HepG2 (cell line): ENCODE measurements around the gene TSSK3. TPM values are rescaled to one million over a fixed set of nuclear protein-coding genes. Genes with fewer than 3 reads are reported as not detected.

ENCODE experiments used
- ATAC-seq: fragments of 200-7000 bp; cut with Tn5 transposase; 3 replicates; pipeline ENCODE4 v1.9.1; 2020; ENCODE audit warnings: mild to moderate bottlenecking, moderate library complexity
- BruUV-seq: library from RNA; stranded (reverse); fragments of 400-500 nt; replicated peaks from 2 replicates; lab custom pipeline; 2021; lab: Mats Ljungman, UMichigan
- CTCF ChIA-PET: fragments of 300-600 bp; formaldehyde crosslinking; extraction: SDS; loops from one replicate; lab custom pipeline; 2021; ENCODE audit warnings: low total read pairs, inconsistent platforms, low intra/inter-chr PET ratio; lab: Yijun Ruan, JAX
- POLR2A ChIA-PET: fragments of 350-600 bp; sonication (Branson Sonifier 250); formaldehyde crosslinking; loops from one replicate; lab custom pipeline; 2020; ENCODE audit warnings: antibody characterized with exemption, inconsistent platforms; lab: Yijun Ruan, JAX
- DNase-seq: peaks from one replicate; pipeline ENCODE4 v3.0.0-alpha.2; 2015; ENCODE audit warnings: low spot score
- FAIRE-seq: peaks from 3 replicates; lab custom pipeline; 2011; peaks lifted over from hg19 to GRCh38; lab: Jason Lieb, UNC
- H2AFZ ChIP-seq: one replicate; pipeline ENCODE4 v1.6.1; 2011; ENCODE audit warnings: low read length, inconsistent platforms
- H3K27ac ChIP-seq: fragments of 300-600 bp; 3 replicates; pipeline ENCODE4 v1.8.0; 2011; ENCODE audit warnings: mixed run types, mild to moderate bottlenecking, mixed read lengths, low read length, inconsistent platforms; ENCODE audit not compliant: insufficient read depth; ENCODE audit errors: extremely low read length
- H3K27me3 ChIP-seq, 2 experiments: fragments of 200-600 bp in 1 of 2; 2 replicates in 1 of 2; 3 replicates in 1 of 2; pipeline versions ENCODE4 v1.6.0 to v1.8.0; 2011; ENCODE audit warnings: low read length in 2 of 2, mild to moderate bottlenecking in 2 of 2, moderate library complexity in 2 of 2, inconsistent platforms in 1 of 2; ENCODE audit not compliant: insufficient read depth in 2 of 2, control insufficient read depth in 1 of 2
- H3K36me3 ChIP-seq, 2 experiments: fragments of 200-600 bp in 1 of 2; replicated peaks in 1 of 2; 2 replicates in 1 of 2; 3 replicates in 1 of 2; pipeline versions ENCODE4 v1.5.1 to v1.8.0; 2011; ENCODE audit warnings: low read length in 2 of 2, inconsistent platforms in 1 of 2; ENCODE audit not compliant: insufficient read depth in 2 of 2, control insufficient read depth in 1 of 2
- H3K4me1 ChIP-seq: 2 replicates; pipeline ENCODE4 v1.5.1; 2012; ENCODE audit warnings: low read length, inconsistent platforms; ENCODE audit not compliant: insufficient read depth
- H3K4me2 ChIP-seq: 2 replicates; pipeline ENCODE4 v1.6.0; 2011; ENCODE audit warnings: low read depth, low read length, inconsistent platforms
- H3K4me3 ChIP-seq, 3 experiments: fragments of 200-600 bp in 1 of 3; sonication (generic), shearing (Covaris generic) in 1 of 3; replicated peaks in 1 of 3; 2 replicates each; pipeline ENCODE4 v1.5.1; 2011 to 2016; ENCODE audit warnings: low read length in 3 of 3, inconsistent platforms in 2 of 3, low read depth in 2 of 3, mild to moderate bottlenecking in 2 of 3, control low read depth in 1 of 3, mixed read lengths in 1 of 3; ENCODE audit not compliant: insufficient read depth in 1 of 3
- H3K79me2 ChIP-seq: one replicate; pipeline ENCODE4 v1.6.1; 2011; ENCODE audit warnings: low read length, inconsistent platforms; ENCODE audit not compliant: insufficient read depth
- H3K9ac ChIP-seq: 2 replicates; pipeline ENCODE4 v1.6.0; 2011; ENCODE audit warnings: mild to moderate bottlenecking, low read depth, low read length, inconsistent platforms; ENCODE audit not compliant: insufficient read depth
- H3K9me3 ChIP-seq: 2 replicates; pipeline ENCODE4 v1.5.1; 2012; ENCODE audit warnings: mild to moderate bottlenecking, low read length
- H4K20me1 ChIP-seq: 2 replicates; pipeline ENCODE4 v1.6.0; 2011; ENCODE audit warnings: inconsistent platforms, mild to moderate bottlenecking, low read length, moderate library complexity; ENCODE audit not compliant: insufficient read depth
- CTCF ChIP-seq: sonication (generic); formaldehyde crosslinking; IDR thresholded peaks from 2 replicates; pipeline ENCODE4 v1.5.0; 2020; ENCODE audit warnings: mild to moderate bottlenecking, missing genetic modification reagents, moderate library complexity
- JARID2 ChIP-seq: sonication (generic); formaldehyde crosslinking; IDR thresholded peaks from 2 replicates; pipeline ENCODE4 v1.8.1; 2023; ENCODE audit warnings: missing genetic modification reagents, inconsistent platforms; ENCODE audit not compliant: insufficient replicate concordance
- MLLT10 ChIP-seq: sonication (generic); formaldehyde crosslinking; IDR thresholded peaks from 2 replicates; pipeline ENCODE4 v1.4.0; 2020; ENCODE audit warnings: missing genetic modification reagents
- NKX3-1 ChIP-seq: sonication (generic); formaldehyde crosslinking; IDR thresholded peaks from 2 replicates; pipeline ENCODE4 v1.5.0; 2020; ENCODE audit warnings: missing genetic modification reagents
- SP1 ChIP-seq, 2 experiments: fragments of 450-650 bp in 1 of 2; sonication (generic) in 1 of 2; formaldehyde crosslinking in 1 of 2; IDR thresholded peaks; 2 replicates each; pipeline versions ENCODE4 v1.4.0 to v1.6.1; 2016 to 2020; ENCODE audit warnings: missing genetic modification reagents in 1 of 2
- YEATS4 ChIP-seq: sonication (generic); formaldehyde crosslinking; IDR thresholded peaks from 2 replicates; pipeline ENCODE4 v1.4.0; 2020; ENCODE audit warnings: missing genetic modification reagents, borderline replicate concordance
- ZBED4 ChIP-seq: sonication (generic); formaldehyde crosslinking; IDR thresholded peaks from 2 replicates; pipeline ENCODE4 v1.4.0; 2020; ENCODE audit warnings: missing genetic modification reagents, borderline replicate concordance
- ZNF547 ChIP-seq: sonication (generic); formaldehyde crosslinking; IDR thresholded peaks from 2 replicates; pipeline ENCODE4 v1.5.1; 2020; ENCODE audit warnings: mild to moderate bottlenecking, missing genetic modification reagents
- WGBS: methylation state at CpG from one replicate; pipeline ENCODE4 v1.1.6; 2017; ENCODE audit warnings: low lambda C conversion rate; 5-methylcytosine and 5-hydroxymethylcytosine counted together
- in situ Hi-C: cut with HindIII; loops from 2 replicates; pipeline ENCODE4 v1.10.0; 2017; ENCODE audit warnings: low pct_unique_long_range_greater_than_20kb; ENCODE audit not compliant: extremely low pct_ligation_motif_present
- intact Hi-C: fragments of 100-400 bp; cut with micrococcal nuclease; formaldehyde crosslinking; loops from one replicate; pipeline ENCODE4 v1.10.0; 2022; ENCODE audit not compliant: unreplicated experiment
- polyA plus RNA-seq, 8 experiments: library from polyadenylated mRNA; depleted of rRNA in 3 of 8; stranded (reverse) in 7 of 8; unstranded in 1 of 8; fragments of >200 nt; fragmentation: Illumina TruSeq in 4 of 8; extraction: Trizol in 4 of 8; gene quantifications; 2 replicates each; pipeline versions ENCODE4 v1.2.1 to v1.2.3, GENCODE V29; 2011 to 2016; ENCODE audit warnings: low read depth in 4 of 8, missing spikeins in 1 of 8, mixed read lengths in 1 of 8; ENCODE audit not compliant: insufficient read depth in 1 of 8
- total RNA-seq, 5 experiments: library from RNA; depleted of rRNA; stranded (reverse); fragments of >200 nt; fragmentation: Illumina TruSeq; extraction: Trizol; gene quantifications; 2 replicates each; pipeline ENCODE4 v1.2.3, GENCODE V29; 2016; ENCODE audit warnings: low read depth in 1 of 5

The TSSK3 gene
- total and polyA plus RNA-seq, 2 of the 13 experiments (the other 11 are each of a cell fraction or from before 2014, with no cell fraction given) = 1.0 to 1.1 TPM

- no peaks in the 10 kb centered on the region for H3K36me3 ChIP-seq
- FAIRE-seq = no peak
- ChIA-PET POLR2A (interaction anchor here (1.0 to 3.0 kb wide), 3 partner anchors 11 to 53 kb away, joined by 3 to 17 read pairs (median 4); partner anchors contain the start of gene BSDC1), CTCF (no interaction called here)
- ATAC-seq = no peak
- no peak overlapping the region for H3K9ac ChIP-seq
- no peaks in the 10 kb centered on the region for H3K9me3 ChIP-seq
- no peak overlapping the region for H3K27ac ChIP-seq
- intact Hi-C loops (no loop called here), in situ Hi-C loops (no loop called here)
- H3K4me3 ChIP-seq = no peak overlapping the region
- H4K20me1 ChIP-seq = no peaks in the 10 kb centered on the region
- BruUV-seq = no TSS peak
- TF ChIP-seq ZNF547 (CRISPR knock-in tag) (no peak), ZBED4 (CRISPR knock-in tag) (no peak), YEATS4 (CRISPR knock-in tag) (no peak), CTCF (CRISPR knock-in tag) (no peak), JARID2 (no peak), NKX3-1 (CRISPR knock-in tag) (no peak), SP1 (IDR thresholded peaks at IDR 0.05) (no peak), SP1 (CRISPR knock-in tag; IDR thresholded peaks at IDR 0.05) (no peak), MLLT10 (CRISPR knock-in tag) (no peak)
- H3K27me3 ChIP-seq = peaks cover 0 to 4% of the 10 kb centered on the region in 2 experiments; a peak in 2 of 5 replicates
- WGBS = 95% methylated on average over 7 of the region's 11 CpGs
- H3K4me2 ChIP-seq = no peak overlapping the region
- DNase-seq = no peak
- peaks cover 79% of the 10 kb centered on the region for H3K4me1 ChIP-seq
- H2AFZ ChIP-seq = no peak overlapping the region
- no peaks in the 10 kb centered on the region for H3K79me2 ChIP-seq
These were observed 21.1 kb upstream of the TSSK3 start for GRCh38 chr1:32341186-32341757.
